RKO (cell line): ENCODE measurements around the gene OPN3.
A peak's percentile ranks its signal among the peaks of the same experiment; 100 is the strongest.

Experiments
- DNase-seq: peaks from one replicate; pipeline ENCODE4 v3.0.0-alpha.2; 2016; ENCODE audit warnings: low spot score

OPN3 gene

GRCh38 chr1:241615043-241615974 lies 24.9 kb downstream of the OPN3 start:
- peak; percentile 64 for DNase-seq

- no peak for DNase-seq
Measured at GRCh38 chr1:241614572-241614971, 25.6 kb downstream of the OPN3 start.

- no peak for DNase-seq
Measured at GRCh38 chr1:241614144-241614543, 26.0 kb downstream of the OPN3 start.

- peak; percentile 84 for DNase-seq
Measured at GRCh38 chr1:241612533-241613477, 27.4 kb downstream of the OPN3 start.

GRCh38 chr1:241611736-241612135 lies 28.4 kb downstream of the OPN3 start:
- DNase-seq = no peak

GRCh38 chr1:241611063-241611462 lies 29.1 kb downstream of the OPN3 start:
- DNase-seq = peak; percentile 84

GRCh38 chr1:241610056-241610815 lies 29.9 kb downstream of the OPN3 start:
- no peak for DNase-seq

GRCh38 chr1:241608379-241609033 lies 31.7 kb downstream of the OPN3 start:
- DNase-seq = peak; percentile 70

GRCh38 chr1:241607497-241607896 lies 32.7 kb downstream of the OPN3 start:
- DNase-seq = no peak

GRCh38 chr1:241606544-241606943 lies 33.6 kb downstream of the OPN3 start:
- no peak for DNase-seq

GRCh38 chr1:241605146-241605805 lies 34.9 kb downstream of the OPN3 start:
- peak; percentile 32 for DNase-seq

- no peak for DNase-seq
Measured at GRCh38 chr1:241603731-241604245, 36.4 kb downstream of the OPN3 start.

GRCh38 chr1:241600496-241600901 lies 39.7 kb downstream of the OPN3 start:
- DNase-seq = no peak

- DNase-seq = no peak
Measured at GRCh38 chr1:241598249-241598648, 41.9 kb downstream of the OPN3 start.

- DNase-seq = no peak
Measured at GRCh38 chr1:241596633-241597032, 43.5 kb downstream of the OPN3 start.

GRCh38 chr1:241593186-241593585 lies 47.0 kb downstream of the OPN3 start:
- no peak for DNase-seq

GRCh38 chr1:241592273-241592958 lies 47.8 kb downstream of the OPN3 start:
- DNase-seq = peak; percentile 84

- no peak for DNase-seq
Measured at GRCh38 chr1:241591736-241592135, 48.4 kb downstream of the OPN3 start.

- peak; percentile 10 for DNase-seq
Measured at GRCh38 chr1:241591317-241591716, 48.9 kb downstream of the OPN3 start.

GRCh38 chr1:241590719-241591118 lies 49.5 kb downstream of the OPN3 start:
- no peak for DNase-seq
